SH-SY5Y (cell line): ENCODE data around the gene ZSWIM6.

Source experiments
- GATA2 ChIP-seq: IDR thresholded peaks from 2 replicates; pipeline ENCODE4 v1.6.1; 2011; ENCODE audit warnings: mild to moderate bottlenecking, low read depth, low read length
- GATA3 ChIP-seq: IDR thresholded peaks from 2 replicates; pipeline ENCODE4 v1.6.1; 2011; ENCODE audit warnings: low read depth, mild to moderate bottlenecking, low read length, moderate library complexity

GRCh38 chr5:61351733-61352132 lies 19.7 kb downstream of the ZSWIM6 start:
- TF ChIP-seq GATA2 (no peak), GATA3 (no peak)
